ENCODE results near the gene MGLL.

The MGLL gene

GRCh38 chr3:127809611-127810010, 12.7 kb downstream of the MGLL start:
- no peak for DNase-seq

DNA sequence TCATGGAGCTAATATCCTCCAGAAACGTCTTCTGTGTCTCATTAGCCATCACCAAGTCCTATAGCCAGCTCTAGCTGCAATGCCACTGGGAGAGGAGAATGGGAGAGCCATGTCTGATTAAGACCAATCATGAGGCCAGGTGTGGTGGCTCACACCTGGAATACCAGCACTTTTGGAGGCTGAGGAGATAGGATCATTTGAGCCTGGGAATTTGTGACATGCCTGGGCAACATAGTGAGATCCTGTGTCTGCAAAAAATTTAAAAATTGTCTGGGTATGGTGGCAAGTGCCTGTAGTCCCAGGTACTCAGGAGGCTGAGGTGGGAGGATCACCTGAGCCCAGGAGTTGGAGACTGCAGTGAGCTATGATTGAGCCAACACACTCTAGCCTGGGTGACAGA, 13.1 kb downstream of the MGLL start:
- DNase-seq, result no peak

DNA sequence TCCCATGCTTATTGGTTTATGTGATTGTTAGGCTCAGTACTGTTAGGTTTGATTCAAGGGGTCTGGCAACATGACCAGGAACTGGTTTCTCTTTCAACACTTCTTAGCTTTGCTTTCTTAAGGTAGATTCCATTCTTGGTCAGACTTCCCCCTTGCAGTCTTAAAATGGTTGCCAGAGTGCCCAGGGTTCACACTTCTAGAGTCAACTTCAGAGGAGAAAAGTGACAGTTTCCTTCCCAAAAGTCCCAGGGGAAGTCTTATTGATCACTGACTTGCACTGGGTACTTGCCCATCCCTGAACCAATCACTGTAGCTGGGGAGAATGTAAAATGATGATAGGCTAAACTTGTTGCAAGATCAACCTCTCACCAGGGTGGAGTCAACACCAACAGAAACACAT, 14.1 kb downstream of the MGLL start:
- DNase-seq, result no peak

GRCh38 chr3:127805026-127805753, 17.1 kb downstream of the MGLL start:
- no peak for DNase-seq

DNA sequence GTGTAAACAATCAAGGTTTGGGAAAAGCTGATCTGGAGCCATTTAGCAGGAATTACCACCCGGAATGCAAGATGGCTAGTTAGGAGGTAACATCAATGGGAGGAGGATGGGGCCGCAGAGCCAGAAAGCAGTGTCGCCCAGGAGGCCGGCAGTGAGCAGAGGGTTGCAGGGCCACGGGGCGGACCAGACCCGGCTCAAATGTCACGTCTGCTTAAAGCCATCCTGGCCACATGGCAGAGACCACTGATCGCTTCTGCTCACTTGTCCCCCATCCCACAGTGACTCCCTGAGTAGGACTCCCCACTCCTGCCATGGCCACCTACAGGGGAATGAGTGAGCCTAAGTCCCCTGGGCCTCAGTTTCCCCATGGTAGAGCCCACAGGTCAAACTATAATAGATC, 18.2 kb downstream of the MGLL start:
- no peak for DNase-seq

DNA sequence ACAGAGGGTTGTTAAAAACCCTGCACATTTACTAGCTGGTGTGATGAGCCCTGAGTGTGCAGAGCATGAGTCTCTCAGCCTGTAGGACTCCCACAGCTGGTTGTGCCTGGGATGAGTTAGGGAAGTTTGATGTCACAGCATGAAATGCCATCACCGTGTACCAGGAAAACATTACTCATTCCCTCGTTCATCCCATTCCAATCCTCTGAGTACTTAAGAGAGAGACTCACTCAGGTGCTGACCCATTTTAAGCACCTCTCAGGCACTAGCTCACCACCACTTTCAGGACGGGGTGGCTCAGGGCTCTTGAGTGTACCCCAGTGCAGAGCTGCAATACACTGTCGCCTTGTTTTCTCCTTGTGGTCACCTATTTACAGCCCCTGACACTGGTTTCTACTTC, 18.7 kb downstream of the MGLL start:
- DNase-seq, result no peak

DNA sequence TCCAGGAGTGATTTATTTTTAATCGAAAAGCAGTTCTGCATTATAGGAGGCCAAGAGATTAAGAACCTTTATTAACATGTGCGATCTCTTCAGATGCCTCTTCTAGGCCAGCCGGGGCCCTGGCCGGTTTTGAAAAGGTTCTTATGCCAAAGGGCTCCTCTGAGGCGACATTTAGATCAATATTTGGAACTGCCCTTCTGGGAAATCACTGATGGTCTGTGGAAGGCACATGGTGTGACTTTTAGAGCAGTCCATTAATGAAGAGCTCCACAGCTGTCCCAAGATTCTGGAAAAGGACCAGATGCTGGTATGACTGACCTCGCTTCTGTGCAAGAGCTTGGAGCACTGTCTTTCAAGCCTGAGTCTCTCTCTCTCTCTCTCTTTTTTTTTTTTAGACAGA, 19.7 kb downstream of the MGLL start:
- no peak for DNase-seq

- DNase-seq, result no peak
Observed at GRCh38 chr3:127801731-127802313, 20.5 kb downstream of the MGLL start.

DNA sequence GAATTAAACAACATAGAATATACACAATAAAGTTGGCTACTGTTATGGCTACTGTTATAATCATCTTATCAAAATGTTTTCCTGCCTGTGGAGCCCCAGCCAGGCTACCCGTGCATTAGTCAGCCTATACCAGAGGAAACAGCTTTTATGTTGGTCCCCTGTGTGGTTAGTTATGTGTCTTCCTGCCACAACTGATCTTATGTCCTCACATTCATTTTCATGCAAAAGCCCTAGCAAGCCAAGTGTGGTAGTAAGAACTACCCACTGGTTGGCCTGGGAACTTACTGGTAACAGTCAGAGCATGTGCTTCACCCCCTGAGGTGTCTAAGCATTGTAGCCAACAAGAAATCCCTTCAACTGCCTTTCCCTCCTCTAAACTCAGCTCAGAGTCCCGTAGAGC, 21.8 kb downstream of the MGLL start:
- no peak for DNase-seq

- DNase-seq, result no peak
Observed at GRCh38 chr3:127799476-127800222, 22.7 kb downstream of the MGLL start.

- DNase-seq, result no peak
Observed at GRCh38 chr3:127798716-127799115, 23.6 kb downstream of the MGLL start.

DNA sequence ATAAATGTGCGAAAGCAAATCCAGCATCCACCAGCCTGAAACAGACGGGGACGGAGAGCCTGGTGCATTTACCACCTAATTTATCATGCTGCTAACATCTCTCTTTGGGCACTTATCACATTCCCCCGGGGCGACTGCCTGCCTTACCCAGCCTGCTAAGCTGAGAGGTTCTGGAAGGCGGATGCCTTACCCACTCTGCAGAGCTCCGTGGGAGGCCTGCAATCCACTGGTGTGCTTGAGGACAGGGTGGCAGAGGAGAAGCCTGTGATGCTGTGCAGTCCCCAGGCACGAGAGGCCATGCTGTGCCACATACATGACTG, 25.5 kb downstream of the MGLL start:
- DNase-seq, result no peak

- DNase-seq, result no peak
Observed at GRCh38 chr3:127796045-127796830, 26.1 kb downstream of the MGLL start.

DNA sequence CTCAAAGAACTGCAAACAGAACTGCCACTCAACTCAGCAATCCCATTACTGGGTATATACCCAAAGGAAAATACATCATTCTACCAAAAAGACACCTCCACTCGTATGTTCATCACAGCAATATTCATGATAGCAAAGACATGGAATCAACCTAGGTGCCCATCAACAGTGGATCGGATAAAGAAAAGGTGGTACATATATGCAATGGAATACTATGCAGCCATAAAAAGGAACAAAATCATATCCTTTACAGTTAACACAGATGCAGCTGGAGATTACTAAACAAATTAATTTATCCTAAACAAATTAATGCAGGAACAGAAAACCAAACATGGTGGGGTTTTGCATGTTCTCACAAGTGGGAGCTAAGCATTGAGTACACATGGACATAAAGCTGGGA, 27.3 kb downstream of the MGLL start:
- DNase-seq, result no peak

DNA sequence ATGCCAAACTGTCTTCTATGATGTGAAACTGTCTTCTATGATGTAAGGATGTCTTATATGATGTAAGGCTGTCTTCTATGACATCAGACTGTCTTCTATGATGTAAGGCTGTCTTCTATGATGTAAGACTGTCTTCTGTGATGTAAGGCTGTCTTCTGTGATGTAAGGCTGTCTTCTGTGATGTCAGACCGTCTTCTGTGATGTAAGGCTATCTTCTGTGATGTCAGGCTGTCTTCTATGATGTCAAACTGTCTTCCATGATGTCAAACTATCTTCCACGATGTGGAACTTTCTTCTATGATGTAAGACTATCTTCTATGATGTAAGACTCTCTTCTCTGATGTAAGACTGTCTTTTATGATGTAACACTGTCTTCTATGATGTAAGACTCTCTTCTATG, 27.9 kb downstream of the MGLL start:
- no peak for DNase-seq

GRCh38 chr3:127792541-127793292, 29.6 kb downstream of the MGLL start:
- no peak for DNase-seq

GRCh38 chr3:127791221-127791913, 30.9 kb downstream of the MGLL start:
- no peak for DNase-seq

DNA sequence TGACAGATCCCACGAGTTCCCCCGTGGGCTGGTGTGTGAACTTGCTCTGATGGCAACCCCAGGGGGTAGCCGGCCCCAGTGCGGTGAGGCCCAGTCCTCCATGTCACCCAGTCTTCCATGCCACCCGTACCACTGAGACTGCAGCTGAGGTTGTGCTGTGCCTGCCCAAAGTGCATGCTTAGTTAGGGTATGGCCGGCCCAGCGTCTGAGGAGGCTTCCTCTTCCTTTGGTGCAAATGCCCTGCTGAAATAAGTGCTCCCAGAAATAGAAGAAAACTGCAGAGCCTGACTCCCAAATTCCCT, 31.5 kb downstream of the MGLL start:
- DNase-seq, result no peak

DNA sequence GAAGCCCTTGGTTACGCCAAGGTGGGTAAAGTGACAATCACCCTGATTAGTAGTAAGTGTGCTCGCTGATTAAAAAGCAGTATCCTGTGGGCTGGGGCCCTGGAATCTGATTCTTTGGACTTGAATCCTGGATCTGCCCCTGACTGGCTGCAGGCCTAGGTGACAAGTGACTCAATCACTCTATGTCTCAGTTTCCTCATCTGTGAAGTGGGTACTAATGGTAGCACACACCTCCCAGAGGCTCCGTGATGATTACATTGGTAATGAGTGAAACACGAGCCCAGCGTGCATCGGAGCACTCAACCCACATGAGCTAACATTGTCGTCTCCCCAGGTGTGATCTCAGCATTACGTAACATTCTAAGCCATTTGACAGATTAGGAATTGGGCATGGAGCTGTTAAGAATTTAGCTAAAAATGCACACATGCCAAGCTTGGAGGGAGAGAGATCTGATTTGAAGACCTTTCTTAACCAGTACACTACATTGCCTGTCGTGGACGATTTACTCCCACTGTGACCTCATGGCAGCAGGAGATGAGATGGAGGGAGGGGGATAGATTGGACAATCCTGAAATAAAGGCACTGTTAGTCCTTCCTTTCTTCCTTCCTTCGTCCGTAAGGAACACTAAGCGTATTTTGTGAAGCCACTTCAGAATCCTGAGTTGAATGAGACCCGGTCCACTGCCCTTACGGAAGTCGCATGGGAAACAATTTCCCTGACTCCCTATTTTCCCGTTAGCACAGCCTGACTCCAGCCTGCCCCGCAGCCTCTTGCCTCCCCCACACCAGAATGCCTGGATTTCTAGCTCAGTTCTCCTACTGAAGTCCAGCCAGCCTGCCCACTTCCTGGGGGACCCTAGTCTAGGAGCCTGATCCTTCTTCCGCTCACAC, 32.1 kb downstream of the MGLL start:
- no peak for DNase-seq

- DNase-seq, result no peak
Observed at GRCh38 chr3:127789051-127789450, 33.3 kb downstream of the MGLL start.

- no peak for DNase-seq
Observed at GRCh38 chr3:127788451-127788909, 33.8 kb downstream of the MGLL start.
